Activated T-helper 1 cell treated with anti-CD3 and anti-CD28 coated beads, Interleukin-12 subunit alpha, Interleukin-12 subunit beta, Interleukin-2, Interleukin-4 antibody, amounts not matched to agents 30 ng/mL and 10 ng/mL and 1 ng/mL, durations not matched to agents 14 hours and 24 hours and 36 hours (primary cell): Measurements from ENCODE around the gene PAX7. TPM values are rescaled to one million over a fixed set of nuclear protein-coding genes. Genes with fewer than 3 reads are reported as not detected.
"Not testable (repeated sequence)": the region's sequence is repeated elsewhere in the genome, so short reads cannot be mapped to it uniquely, and the experiment has no call there.

Experiments
- DNase-seq: peaks from one replicate; pipeline ENCODE4 v3.0.0; 2021; ENCODE audit warnings: low spot score
- H3K27ac Mint-ChIP-seq: one replicate; pipeline ENCODE4 v1.8.0; 2021; ENCODE audit warnings: mild to moderate bottlenecking, mixed read lengths
- H3K27me3 Mint-ChIP-seq: one replicate; pipeline ENCODE4 v1.8.0; 2022; ENCODE audit warnings: mild to moderate bottlenecking, moderate library complexity, mixed read lengths; ENCODE audit not compliant: insufficient read depth
- H3K36me3 Mint-ChIP-seq: one replicate; pipeline ENCODE4 v1.8.0; 2021; ENCODE audit warnings: low read depth, mixed read lengths
- H3K4me1 Mint-ChIP-seq: one replicate; pipeline ENCODE4 v1.8.0; 2021; ENCODE audit warnings: low read depth, mixed read lengths
- H3K4me3 Mint-ChIP-seq: one replicate; pipeline ENCODE4 v1.8.0; 2021; ENCODE audit warnings: mild to moderate bottlenecking, moderate library complexity, mixed read lengths
- H3K9me3 Mint-ChIP-seq: one replicate; pipeline ENCODE4 v1.8.0; 2021; ENCODE audit warnings: mixed read lengths
- intact Hi-C: fragments of 100-400 bp; cut with micrococcal nuclease; formaldehyde crosslinking; loops from one replicate; pipeline ENCODE4 v1.15.1; 2024
- total RNA-seq: library from RNA; stranded (reverse); gene quantifications from 2 replicates; pipeline ENCODE4 v1.2.3, GENCODE V29; 2022

The PAX7 gene
- total RNA-seq, 1 donor from 2014 or later = not detected

GRCh38 chr1:18764362-18764761 lies 133.7 kb downstream of the PAX7 start:
- DNase-seq = no peak
- no peak overlapping the region for H3K4me3 Mint-ChIP-seq
- H3K27me3 Mint-ChIP-seq = peaks cover 15% of the 10 kb centered on the region
- H3K9me3 Mint-ChIP-seq = no peaks in the 10 kb centered on the region
- intact Hi-C loops = no loop called here
- H3K4me1 Mint-ChIP-seq = no peaks in the 10 kb centered on the region
- H3K36me3 Mint-ChIP-seq = no peaks in the 10 kb centered on the region
- H3K27ac Mint-ChIP-seq = no peak overlapping the region

DNA sequence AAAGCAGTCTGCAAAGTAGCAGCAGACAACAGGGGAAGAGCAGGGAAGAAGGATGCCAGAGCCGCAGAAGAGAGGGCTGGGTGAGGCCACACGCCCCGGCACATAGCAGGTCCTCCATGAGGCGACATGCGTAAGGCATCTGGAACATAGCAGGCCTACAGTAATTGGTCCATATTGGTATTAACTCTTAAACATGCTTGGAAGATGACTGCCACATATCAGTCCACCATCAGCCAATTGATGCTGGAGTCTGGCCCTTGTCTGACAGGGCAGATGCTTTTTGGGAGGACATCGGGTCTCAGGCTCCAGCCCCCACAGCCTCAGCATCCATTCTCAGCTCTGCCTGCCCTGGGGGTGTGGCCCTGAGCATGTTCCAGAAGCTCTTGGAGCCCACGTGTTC lies 135.1 kb downstream of the PAX7 start:
- H3K4me1 Mint-ChIP-seq = no peaks in the 10 kb centered on the region
- H3K27ac Mint-ChIP-seq = no peak overlapping the region
- H3K36me3 Mint-ChIP-seq = no peaks in the 10 kb centered on the region
- no peak overlapping the region for H3K4me3 Mint-ChIP-seq
- no peak for DNase-seq
- peaks cover 26% of the 10 kb centered on the region for H3K27me3 Mint-ChIP-seq
- H3K9me3 Mint-ChIP-seq = no peaks in the 10 kb centered on the region
- intact Hi-C loops = no loop called here

- Mint-ChIP-seq H3K4me1 (no peaks in the 10 kb centered on the region), H3K27ac (no peak overlapping the region), H3K9me3 (no peaks in the 10 kb centered on the region), H3K36me3 (no peaks in the 10 kb centered on the region), H3K4me3 (no peak overlapping the region), H3K27me3 (peaks cover 27% of the 10 kb centered on the region)
- no peak for DNase-seq
- intact Hi-C loops = no loop called here
Observed at GRCh38 chr1:18766328-18766727, 135.7 kb downstream of the PAX7 start.

DNA sequence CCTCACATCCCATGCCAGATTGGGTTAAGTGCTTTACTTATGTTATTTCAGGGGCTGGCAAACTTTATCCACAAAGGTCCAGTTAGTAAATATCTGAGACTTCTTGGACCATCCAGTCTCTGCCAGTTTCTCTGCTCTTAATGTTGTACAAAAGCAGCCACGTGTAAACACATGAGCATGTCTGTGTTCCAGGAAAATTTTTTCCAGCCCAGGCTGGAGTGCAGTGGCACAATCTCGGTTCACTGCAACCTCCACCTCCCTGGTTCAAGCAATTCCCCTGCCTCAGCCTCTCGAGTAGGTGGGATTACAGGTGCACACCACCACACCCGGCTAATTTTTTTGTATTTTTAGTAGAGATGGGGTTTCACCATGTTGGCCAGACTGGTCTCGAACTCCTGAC lies 136.9 kb downstream of the PAX7 start:
- H3K4me1 Mint-ChIP-seq, H3K9me3 Mint-ChIP-seq, intact Hi-C loops, H3K27ac Mint-ChIP-seq, H3K36me3 Mint-ChIP-seq, H3K4me3 Mint-ChIP-seq, DNase-seq: not testable (repeated sequence)
- H3K27me3 Mint-ChIP-seq = peaks cover 27% of the 10 kb centered on the region

GRCh38 chr1:18768086-18768485 lies 137.4 kb downstream of the PAX7 start:
- no peaks in the 10 kb centered on the region for H3K9me3 Mint-ChIP-seq
- peaks cover 27% of the 10 kb centered on the region for H3K27me3 Mint-ChIP-seq
- H3K27ac Mint-ChIP-seq = no peak overlapping the region
- no peaks in the 10 kb centered on the region for H3K4me1 Mint-ChIP-seq
- intact Hi-C loops = no loop called here
- DNase-seq = no peak
- H3K4me3 Mint-ChIP-seq = no peak overlapping the region
- H3K36me3 Mint-ChIP-seq = no peaks in the 10 kb centered on the region

DNA sequence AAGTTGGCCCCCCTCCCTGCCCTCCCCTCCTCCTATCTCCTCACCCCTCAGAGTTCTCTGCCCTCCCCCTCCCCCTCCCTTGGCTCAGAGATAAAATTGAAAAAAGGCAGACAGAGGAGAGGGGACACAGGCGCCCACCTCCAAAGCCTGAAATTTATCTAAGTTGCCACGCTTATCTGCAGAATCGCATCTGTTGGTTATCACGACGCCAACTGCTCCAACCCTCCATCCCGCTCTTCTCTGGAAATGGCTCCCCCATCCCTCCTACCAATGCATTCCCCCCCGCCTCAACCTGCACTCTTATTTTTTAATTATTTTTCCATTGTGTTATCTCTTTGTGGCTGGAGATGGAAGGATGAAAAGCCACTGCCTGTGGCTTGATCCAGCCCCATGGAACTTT lies 138.5 kb downstream of the PAX7 start:
- H3K36me3 Mint-ChIP-seq = no peaks in the 10 kb centered on the region
- intact Hi-C loops = no loop called here
- H3K9me3 Mint-ChIP-seq = no peaks in the 10 kb centered on the region
- no peak overlapping the region for H3K4me3 Mint-ChIP-seq
- peaks cover 26% of the 10 kb centered on the region for H3K27me3 Mint-ChIP-seq
- no peak for DNase-seq
- no peaks in the 10 kb centered on the region for H3K4me1 Mint-ChIP-seq
- H3K27ac Mint-ChIP-seq = no peak overlapping the region

DNA sequence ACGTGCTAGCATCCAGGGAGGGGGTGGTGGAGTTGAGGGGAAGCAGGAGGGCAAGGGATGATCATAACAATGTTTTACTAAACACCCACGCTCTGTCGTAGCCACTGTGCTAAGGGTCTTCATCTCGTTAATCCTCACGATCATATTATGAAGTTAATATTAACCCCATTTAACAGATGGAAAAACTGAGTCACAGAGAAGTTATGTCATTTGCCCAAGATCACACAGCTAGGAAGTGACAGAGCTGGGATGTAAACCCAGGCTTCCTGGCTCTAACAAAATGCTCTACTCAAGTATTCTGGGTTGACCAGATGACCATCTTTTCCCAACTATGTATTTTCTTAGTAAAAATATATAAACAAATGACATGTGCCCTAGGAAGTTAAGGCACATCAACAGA lies 140.2 kb downstream of the PAX7 start:
- Mint-ChIP-seq H3K9me3 (no peaks in the 10 kb centered on the region), H3K4me1 (no peaks in the 10 kb centered on the region), H3K36me3 (no peaks in the 10 kb centered on the region), H3K27me3 (peaks cover 20% of the 10 kb centered on the region), H3K27ac (no peak overlapping the region), H3K4me3 (no peak overlapping the region)
- intact Hi-C loops = no loop called here
- DNase-seq = no peak

- Mint-ChIP-seq H3K27ac (no peak overlapping the region), H3K36me3 (no peaks in the 10 kb centered on the region), H3K9me3 (no peaks in the 10 kb centered on the region), H3K4me3 (no peak overlapping the region), H3K27me3 (peaks cover 21% of the 10 kb centered on the region), H3K4me1 (no peaks in the 10 kb centered on the region)
- intact Hi-C loops = no loop called here
- no peak for DNase-seq
Observed at GRCh38 chr1:18773753-18774152, 143.1 kb downstream of the PAX7 start.

- Mint-ChIP-seq H3K27me3 (peaks cover 9% of the 10 kb centered on the region), H3K4me1 (no peaks in the 10 kb centered on the region), H3K36me3 (no peaks in the 10 kb centered on the region), H3K9me3 (no peaks in the 10 kb centered on the region), H3K27ac (no peak overlapping the region), H3K4me3 (no peak overlapping the region)
- intact Hi-C loops = no loop called here
- no peak for DNase-seq
Observed at GRCh38 chr1:18775341-18775740, 144.7 kb downstream of the PAX7 start.

- Mint-ChIP-seq H3K4me3 (no peak overlapping the region), H3K27ac (no peak overlapping the region), H3K36me3 (no peaks in the 10 kb centered on the region), H3K9me3 (no peaks in the 10 kb centered on the region), H3K27me3 (peaks cover 5% of the 10 kb centered on the region), H3K4me1 (no peaks in the 10 kb centered on the region)
- intact Hi-C loops = no loop called here
- DNase-seq = no peak
Observed at GRCh38 chr1:18776777-18777176, 146.1 kb downstream of the PAX7 start.

- H3K9me3 Mint-ChIP-seq = no peaks in the 10 kb centered on the region
- H3K4me1 Mint-ChIP-seq = no peaks in the 10 kb centered on the region
- H3K36me3 Mint-ChIP-seq = no peaks in the 10 kb centered on the region
- peaks cover 5% of the 10 kb centered on the region for H3K27me3 Mint-ChIP-seq
- no peak overlapping the region for H3K4me3 Mint-ChIP-seq
- no peak overlapping the region for H3K27ac Mint-ChIP-seq
- no peak for DNase-seq
- intact Hi-C loops = no loop called here
Observed at GRCh38 chr1:18778437-18778836, 147.8 kb downstream of the PAX7 start.

DNA sequence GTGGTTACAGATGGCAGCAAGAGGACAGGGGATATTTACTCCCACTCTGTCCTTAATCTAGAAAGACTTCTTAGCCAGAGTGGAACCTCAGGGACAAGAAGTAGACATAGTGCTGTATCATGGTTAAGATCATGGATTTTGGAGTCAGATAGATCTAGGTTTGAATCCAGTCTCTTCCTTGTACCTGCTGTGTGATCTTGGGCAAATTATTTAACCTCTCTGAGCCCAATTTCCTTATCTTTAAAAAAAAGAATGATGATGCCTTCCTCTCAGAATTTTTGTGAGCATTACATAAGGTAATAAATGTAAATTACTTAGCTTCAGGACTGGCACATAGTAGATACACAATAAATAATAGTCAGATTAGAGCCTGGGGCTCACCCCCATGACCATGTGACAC lies 150.4 kb downstream of the PAX7 start:
- intact Hi-C loops = no loop called here
- no peak for DNase-seq
- Mint-ChIP-seq H3K27me3 (peaks cover 14% of the 10 kb centered on the region), H3K9me3 (no peaks in the 10 kb centered on the region), H3K27ac (no peak overlapping the region), H3K4me3 (no peak overlapping the region), H3K36me3 (no peaks in the 10 kb centered on the region), H3K4me1 (no peaks in the 10 kb centered on the region)

DNA sequence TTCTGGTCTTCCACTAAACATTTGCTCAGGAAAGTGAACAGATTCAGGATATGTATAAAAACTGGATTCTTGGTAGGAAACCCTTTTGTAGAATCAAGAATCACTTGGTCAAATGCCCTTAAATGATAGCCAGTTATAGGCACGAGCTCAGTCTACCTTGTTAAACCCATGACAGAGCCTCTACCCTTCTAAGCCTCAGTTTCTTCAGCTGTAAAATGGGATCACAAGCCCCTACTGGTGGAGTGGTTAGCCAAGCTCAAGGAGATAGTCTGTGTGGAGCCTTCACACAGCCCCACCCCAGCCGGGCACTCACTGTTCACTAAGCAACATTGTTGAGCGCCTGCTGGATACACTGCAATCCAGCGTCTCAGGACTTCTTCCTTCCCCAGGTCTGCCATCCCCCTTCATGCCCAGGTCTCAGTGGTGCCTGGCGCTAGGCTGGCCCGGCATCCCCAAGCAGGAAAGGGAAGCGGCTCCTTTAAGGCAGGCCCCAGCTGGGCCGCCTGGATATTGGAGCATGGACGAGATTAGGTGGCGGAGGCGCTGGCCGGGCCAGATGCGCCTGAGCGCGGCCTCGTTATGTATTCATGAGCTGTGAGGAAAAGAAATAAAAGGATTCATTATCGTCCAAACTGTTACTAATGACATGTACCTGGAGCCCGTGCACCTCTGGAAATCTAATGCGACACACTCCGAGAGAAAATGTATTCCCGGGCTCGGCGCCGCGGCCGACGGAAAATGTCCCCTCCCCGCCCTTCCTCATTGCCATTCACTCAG lies 153.2 kb downstream of the PAX7 start:
- H3K36me3 Mint-ChIP-seq = no peaks in the 10 kb centered on the region
- no peak for DNase-seq
- H3K27ac Mint-ChIP-seq = no peak overlapping the region
- H3K4me1 Mint-ChIP-seq = no peaks in the 10 kb centered on the region
- intact Hi-C loops = no loop called here
- peaks cover 11% of the 10 kb centered on the region for H3K27me3 Mint-ChIP-seq
- no peaks in the 10 kb centered on the region for H3K9me3 Mint-ChIP-seq
- H3K4me3 Mint-ChIP-seq = no peak overlapping the region

GRCh38 chr1:18784482-18784831 lies 153.8 kb downstream of the PAX7 start:
- Mint-ChIP-seq H3K27ac (no peak overlapping the region), H3K27me3 (peaks cover 11% of the 10 kb centered on the region), H3K9me3 (no peaks in the 10 kb centered on the region), H3K4me3 (no peak overlapping the region), H3K36me3 (no peaks in the 10 kb centered on the region), H3K4me1 (no peaks in the 10 kb centered on the region)
- intact Hi-C loops = no loop called here
- no peak for DNase-seq
